IPS-NIHi11 (cell line): ENCODE results near the gene TRAF7.
"Not testable (repeated sequence)": the region's sequence is repeated elsewhere in the genome, so short reads cannot be mapped to it uniquely, and the experiment has no call there.

Experiments
- DNase-seq: peaks from one replicate; pipeline ENCODE4 v3.0.0; 2012; ENCODE audit warnings: mixed read lengths, low spot score

The TRAF7 gene

GRCh38 chr16:2155091-2155950 lies at the start of gene TRAF7:
TSS of gene TRAF7 (plus strand) at chr16:2155782. CDS start at chr16:2163921, 8,139 bp downstream.
- DNase-seq = peak; percentile 96

GRCh38 chr16:2106211-2106610 lies 49.4 kb upstream of the TRAF7 start:
- DNase-seq = not testable (repeated sequence)

GRCh38 chr16:2107121-2107790 lies 48.3 kb upstream of the TRAF7 start:
- DNase-seq = not testable (repeated sequence)

- not testable (repeated sequence) for DNase-seq
Measured at GRCh38 chr16:2107791-2108125, 47.8 kb upstream of the TRAF7 start.

GRCh38 chr16:2108446-2109270 lies 46.9 kb upstream of the TRAF7 start:
- DNase-seq = not testable (repeated sequence)

GRCh38 chr16:2109271-2109580 lies 46.4 kb upstream of the TRAF7 start:
- not testable (repeated sequence) for DNase-seq

GRCh38 chr16:2109872-2110271 lies 45.7 kb upstream of the TRAF7 start:
- not testable (repeated sequence) for DNase-seq

GRCh38 chr16:2110332-2111008 lies 45.1 kb upstream of the TRAF7 start:
- not testable (repeated sequence) for DNase-seq

GRCh38 chr16:2111009-2111353 lies 44.6 kb upstream of the TRAF7 start:
- not testable (repeated sequence) for DNase-seq

- DNase-seq = peak; percentile 10
Measured at GRCh38 chr16:2111412-2112335, 43.9 kb upstream of the TRAF7 start.

GRCh38 chr16:2112539-2113106 lies 43.0 kb upstream of the TRAF7 start:
- DNase-seq = not testable (repeated sequence)

GRCh38 chr16:2114225-2114624 lies 41.4 kb upstream of the TRAF7 start:
- not testable (repeated sequence) for DNase-seq

GRCh38 chr16:2114885-2115590 lies 40.5 kb upstream of the TRAF7 start:
- DNase-seq = not testable (repeated sequence)

- DNase-seq = no peak
Measured at GRCh38 chr16:2115591-2115973, 40.0 kb upstream of the TRAF7 start.

- DNase-seq = not testable (repeated sequence)
Measured at GRCh38 chr16:2116428-2116827, 39.2 kb upstream of the TRAF7 start.

GRCh38 chr16:2117341-2117740 lies 38.2 kb upstream of the TRAF7 start:
- DNase-seq = not testable (repeated sequence)

GRCh38 chr16:2117960-2118722 lies 37.4 kb upstream of the TRAF7 start:
- not testable (repeated sequence) for DNase-seq

- peak; percentile 10 for DNase-seq
Measured at GRCh38 chr16:2121325-2121724, 34.3 kb upstream of the TRAF7 start.

GRCh38 chr16:2121853-2122252 lies 33.7 kb upstream of the TRAF7 start:
- peak; percentile 3 for DNase-seq
